ENCODE results near the gene CUX1.

- TF ChIP-seq CTCF (IDR thresholded peaks at IDR 0.05), result no peak
- TF ChIP-seq EP300 (IDR thresholded peaks at IDR 0.05), result no peak
- TF ChIP-seq POLR2A (IDR thresholded peaks at IDR 0.05), result no peak
Observed at GRCh38 chr7:102055181-102055976, 238.0 kb downstream of the CUX1 start.

All from suprapubic skin (tissue), 3 donors.